GM12892 (cell line): Measurements from ENCODE around the gene NKPD1.

ENCODE experiments used
- DNase-seq: peaks from one replicate; pipeline ENCODE4 v3.0.0; 2011; ENCODE audit not compliant: insufficient read length
- FAIRE-seq: peaks from 2 replicates; lab custom pipeline; 2011; peaks lifted over from hg19 to GRCh38; lab: Jason Lieb, UNC
- POLR2A ChIP-seq: IDR thresholded peaks from 2 replicates; pipeline ENCODE4 v1.6.1; 2011; ENCODE audit warnings: low read depth, low read length, control low read depth
- POLR2AphosphoS5 ChIP-seq: IDR thresholded peaks from 2 replicates; pipeline ENCODE4 v1.6.1; 2011; ENCODE audit warnings: low read depth, low read length, control low read depth
- TAF1 ChIP-seq: IDR thresholded peaks from 2 replicates; pipeline ENCODE4 v1.6.1; 2011; ENCODE audit warnings: low read depth, mild to moderate bottlenecking, control low read depth, low read length, borderline replicate concordance

Gene NKPD1

GRCh38 chr19:45161738-45162607 is 1.2 kb upstream of the NKPD1 start:
- TF ChIP-seq TAF1 (no peak), POLR2AphosphoS5 (no peak)
- no peak for FAIRE-seq
- DNase-seq = no peak

DNA sequence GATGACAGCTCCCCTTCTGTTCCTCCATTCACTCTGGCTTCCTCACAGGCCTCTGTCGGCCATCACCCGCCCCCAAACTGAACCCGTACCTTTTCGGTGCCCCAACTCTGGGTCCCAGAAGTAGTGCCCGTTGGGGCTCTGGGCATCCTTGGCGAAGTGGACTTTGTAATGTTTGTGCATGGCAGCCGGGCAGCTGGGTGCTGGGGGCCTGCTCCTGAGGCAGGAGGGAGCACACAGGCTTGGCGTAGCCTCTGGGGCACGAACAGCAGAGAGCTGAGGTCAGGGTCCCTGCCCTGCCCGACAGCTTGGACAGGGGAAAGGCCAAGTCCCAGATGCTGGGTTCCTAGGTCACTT is 834 bp downstream of the NKPD1 start:
- DNase-seq (no peak), FAIRE-seq (no peak)
- TF ChIP-seq POLR2A = no peak
- TF ChIP-seq TAF1 = no peak
- TF ChIP-seq POLR2AphosphoS5 = no peak

DNA sequence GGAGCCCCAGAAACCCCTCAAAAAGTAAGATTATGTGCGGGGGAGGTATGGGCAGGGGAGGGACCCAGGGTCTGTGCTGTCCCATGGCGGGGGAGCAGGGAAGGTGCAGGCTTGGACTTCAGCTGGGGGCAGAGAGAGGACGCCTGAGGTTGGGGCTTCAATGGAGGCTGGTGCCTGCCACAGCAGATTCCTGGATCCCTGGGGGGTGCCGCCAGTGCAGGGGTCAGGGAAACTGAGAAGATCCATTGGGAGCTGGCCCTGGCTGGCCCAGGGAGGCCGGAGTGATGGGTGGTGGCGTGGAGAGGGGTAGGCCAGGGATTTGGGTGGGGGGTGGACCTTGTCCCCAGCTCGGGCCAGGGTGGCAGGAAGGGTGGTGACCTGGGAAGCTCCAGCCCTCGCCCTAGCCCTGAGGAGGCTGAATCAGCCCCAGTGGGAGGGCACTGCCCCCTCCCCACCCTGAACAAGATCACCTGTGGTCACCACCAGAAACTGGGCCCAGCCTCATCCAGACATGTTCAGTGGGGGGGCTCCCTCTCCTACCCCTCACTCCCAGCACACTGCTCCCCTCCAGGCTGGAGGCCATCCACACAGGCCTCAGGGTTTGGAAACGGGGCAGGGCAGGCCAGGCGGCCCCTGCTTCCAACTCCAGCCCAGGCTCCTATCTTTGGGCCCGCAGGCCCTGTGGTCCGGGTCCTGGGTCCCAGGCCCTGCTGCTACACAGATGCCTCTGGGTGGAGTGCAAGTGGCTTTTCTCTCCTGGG is 1.4 kb downstream of the NKPD1 start:
- no peak for DNase-seq
- TF ChIP-seq TAF1 (no peak), POLR2A (no peak), POLR2AphosphoS5 (no peak)
- FAIRE-seq = no peak

DNA sequence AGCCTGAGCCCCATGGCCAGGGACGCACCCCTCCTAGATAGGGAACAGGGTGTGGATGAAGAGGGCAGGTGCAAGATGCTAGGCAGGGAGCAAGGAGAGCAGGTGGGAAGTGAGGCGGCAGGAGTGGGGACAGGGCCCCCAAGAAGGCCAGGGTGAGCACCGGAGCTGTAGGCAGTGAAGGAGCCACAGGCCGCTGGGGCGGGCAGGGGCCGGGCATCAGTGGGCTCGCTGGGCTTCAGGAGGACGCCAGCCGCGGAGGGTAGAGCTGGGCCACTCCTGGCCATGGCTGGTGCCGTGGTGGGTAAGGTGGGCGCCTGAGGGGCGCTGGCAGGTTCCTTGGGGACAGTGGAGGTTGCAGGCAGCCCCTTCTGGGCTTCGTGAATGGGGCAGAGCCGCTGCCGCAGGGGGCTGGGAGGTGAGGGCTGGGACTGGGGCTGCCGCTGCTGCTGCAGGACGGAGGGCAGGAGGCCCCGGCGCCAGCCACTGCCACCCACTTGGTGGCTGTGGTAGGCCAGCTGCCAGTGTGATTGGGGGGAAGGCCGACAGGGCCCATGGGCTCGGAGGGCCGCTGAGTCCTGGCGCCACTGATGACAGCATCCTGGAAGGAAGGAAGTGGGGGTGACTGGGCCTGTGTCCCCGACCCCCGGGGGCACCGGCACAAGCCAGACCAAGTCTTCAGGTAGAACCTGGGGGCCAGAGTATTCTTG is 2.1 kb downstream of the NKPD1 start:
- DNase-seq (no peak), FAIRE-seq (no peak)
- TF ChIP-seq POLR2AphosphoS5 (no peak), TAF1 (no peak), POLR2A (no peak)

- DNase-seq (no peak), FAIRE-seq (no peak)
- no peak for TF ChIP-seq POLR2A
- TF ChIP-seq POLR2AphosphoS5 = no peak
- TF ChIP-seq TAF1 = no peak
Measured at GRCh38 chr19:45156751-45157150, 4.0 kb downstream of the NKPD1 start.

GRCh38 chr19:45156011-45156630 is 4.7 kb downstream of the NKPD1 start:
- no peak for DNase-seq
- no peak for TF ChIP-seq TAF1
- no peak for TF ChIP-seq POLR2AphosphoS5
- no peak for TF ChIP-seq POLR2A
- no peak for FAIRE-seq

DNA sequence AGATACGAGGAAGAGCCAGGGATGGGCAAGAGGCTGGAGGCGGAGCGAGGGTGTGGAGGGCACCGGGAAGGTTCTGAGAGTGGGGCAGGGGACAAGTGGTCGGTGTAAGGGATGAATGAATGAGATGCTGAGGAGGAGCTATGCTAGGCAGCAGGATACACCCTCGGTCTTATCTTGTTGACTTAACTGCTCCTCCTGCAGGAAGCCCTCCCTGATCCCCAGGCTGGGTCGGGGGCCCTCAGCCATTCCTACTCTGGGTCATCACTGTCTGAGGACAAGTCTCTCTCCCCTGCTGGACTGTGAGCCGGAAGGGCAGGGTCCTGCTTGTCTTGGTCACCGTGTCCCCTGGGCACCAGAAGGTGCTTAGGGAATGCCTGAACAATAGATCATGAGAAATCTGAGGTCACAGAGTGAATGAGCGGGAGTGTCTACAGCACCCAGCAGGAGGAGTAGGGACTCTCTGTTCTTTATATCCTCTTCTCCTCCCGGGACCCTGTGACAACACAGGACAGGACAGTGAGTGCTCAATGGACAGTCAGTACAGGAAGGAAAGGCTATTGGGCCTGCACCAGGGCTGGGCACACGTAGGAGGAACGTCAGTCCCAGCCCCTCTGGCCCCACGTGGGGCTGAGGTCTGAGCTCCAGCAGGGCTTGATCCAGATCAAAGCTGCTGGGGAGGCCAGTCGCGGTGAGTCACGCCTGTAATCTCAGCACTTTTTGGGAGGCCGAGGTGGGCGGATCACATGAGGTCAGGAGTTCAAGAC is 6.5 kb downstream of the NKPD1 start:
- FAIRE-seq (no peak), DNase-seq (no peak)
- TF ChIP-seq POLR2A = no peak
- no peak for TF ChIP-seq TAF1
- no peak for TF ChIP-seq POLR2AphosphoS5

DNA sequence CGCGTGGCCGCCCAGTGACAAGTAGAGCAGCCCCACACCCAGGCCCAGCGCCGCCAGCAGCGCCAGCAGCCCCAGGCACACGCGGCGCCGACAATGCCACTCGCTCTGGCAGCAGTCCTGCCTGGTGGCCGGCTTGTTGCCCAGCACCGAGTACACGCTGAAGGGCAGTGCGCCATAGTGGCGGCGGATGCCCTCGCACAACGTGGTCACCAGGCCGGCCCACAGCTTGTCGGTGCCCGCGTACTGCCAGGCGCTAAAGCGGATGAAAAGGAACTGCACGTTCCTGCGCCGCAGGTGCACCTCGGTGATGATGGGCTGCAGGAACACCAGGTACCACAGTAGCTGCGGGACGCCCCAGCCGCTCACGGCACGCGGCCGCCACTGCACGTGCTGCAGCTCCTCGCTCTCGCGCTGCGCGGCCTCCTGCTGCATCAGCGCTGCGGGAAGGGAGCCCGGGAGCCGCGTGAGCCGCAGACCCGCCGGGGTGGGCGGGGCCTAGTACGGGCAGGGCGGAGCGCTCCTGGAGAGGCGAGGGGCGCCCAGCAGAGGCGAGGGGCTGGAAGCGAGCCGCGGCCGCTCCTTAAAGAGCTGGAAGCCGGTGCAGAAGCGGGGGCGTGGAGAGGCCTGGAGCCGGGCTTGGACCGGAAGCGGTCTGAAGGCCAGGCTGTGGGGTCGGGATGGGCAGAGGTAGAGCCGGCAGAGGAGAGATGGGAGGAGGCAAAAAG is 7.3 kb downstream of the NKPD1 start:
- DNase-seq (peak; percentile 45), FAIRE-seq (no peak)

DNA sequence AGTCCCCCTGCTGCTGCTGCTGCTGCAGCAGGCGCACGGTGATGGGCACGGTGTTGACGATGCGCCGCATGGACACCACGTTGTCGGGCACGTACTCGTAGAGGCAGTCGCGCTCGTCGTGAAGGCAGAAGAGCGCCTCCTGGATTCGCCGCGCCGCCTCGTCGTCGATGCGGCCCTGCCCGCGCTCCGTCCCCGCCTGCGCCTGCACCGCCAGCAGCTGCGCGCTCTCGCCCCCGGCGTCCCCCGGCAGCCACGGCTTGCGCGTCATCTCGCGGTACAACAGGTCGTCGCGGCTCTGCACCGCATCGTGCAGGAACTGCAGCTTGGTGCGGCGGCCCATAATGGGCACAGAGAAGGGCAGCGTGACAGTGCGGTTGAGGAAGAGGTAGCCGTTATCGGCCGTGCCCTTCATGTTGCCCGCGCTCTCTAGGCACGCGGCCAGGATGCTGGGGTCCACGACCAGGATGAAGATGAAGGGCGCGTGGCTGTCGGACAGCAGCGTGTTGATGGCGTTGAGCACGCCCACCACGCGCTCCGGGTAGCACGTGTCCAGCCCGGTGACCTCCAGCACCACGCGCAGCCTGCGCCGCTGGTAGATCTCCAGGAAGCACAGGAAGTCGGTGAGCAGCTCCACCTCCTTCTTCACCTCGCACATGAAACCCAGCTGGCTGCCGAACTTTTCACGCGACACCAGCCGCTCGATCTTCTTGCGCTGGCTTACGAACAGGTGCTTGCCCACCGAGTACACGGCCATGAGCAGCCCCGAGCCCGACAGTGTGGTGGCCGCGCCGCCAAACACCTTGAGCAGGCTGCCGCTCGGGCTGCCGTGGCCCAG is 8.1 kb downstream of the NKPD1 start:
- DNase-seq (peak; percentile 50), FAIRE-seq (no peak)
- no peak for TF ChIP-seq POLR2AphosphoS5

More for the DNA sequence above, 7.3 kb downstream of the NKPD1 start:
- TF ChIP-seq TAF1 (no peak), POLR2AphosphoS5 (no peak), POLR2A (no peak)
